Measurements from ENCODE around the gene TAS2R9.

- TF ChIP-seq CTCF (IDR thresholded peaks at IDR 0.05; ENCODE audit: insufficient read depth, low read length) (no peak), GABPA (IDR thresholded peaks at IDR 0.05; ENCODE audit: low read depth) (no peak), REST (IDR thresholded peaks at IDR 0.05; ENCODE audit: insufficient replicate concordance, low read depth) (no peak), POLR2AphosphoS5 (IDR thresholded peaks at IDR 0.05; ENCODE audit: low read depth) (no peak), SPI1 (IDR thresholded peaks at IDR 0.05; ENCODE audit: borderline replicate concordance, low read depth) (no peak)
Measured at GRCh38 chr12:10842862-10843261, 32.9 kb upstream of the TAS2R9 start.
